IMR-90 (cell line): ENCODE data around the gene SMIM5. TPM values are rescaled to one million over a fixed set of nuclear protein-coding genes. Genes with fewer than 3 reads are reported as not detected.
A peak's percentile ranks its signal among the peaks of the same experiment; 100 is the strongest.

Experiments used
- ATAC-seq: fragments of 200-7000 bp; cut with Tn5 transposase; 2 replicates; pipeline ENCODE4 v1.9.1; 2020; ENCODE audit warnings: low read depth, mild to moderate bottlenecking, moderate library complexity
- BruUV-seq: library from RNA; stranded (reverse); fragments of 400-500 nt; replicated peaks from 2 replicates; lab custom pipeline; 2021; lab: Mats Ljungman, UMichigan
- CTCF ChIA-PET: fragments of 300-600 bp; formaldehyde crosslinking; extraction: SDS; loops from one replicate; lab custom pipeline; 2021; ENCODE audit warnings: antibody characterized with exemption; lab: Yijun Ruan, JAX
- POLR2A ChIA-PET: fragments of 300-600 bp; sonication (Branson Sonifier 250); formaldehyde crosslinking; loops from one replicate; lab custom pipeline; 2022; ENCODE audit warnings: antibody characterized with exemption; ENCODE audit not compliant: unreplicated experiment; lab: Charles Lee
- DNase-seq: peaks from one replicate; pipeline ENCODE4 v3.0.0; 2013
- H2AFZ ChIP-seq: replicated peaks from 2 replicates; pipeline ENCODE3; 2013; ENCODE audit warnings: low read length, mild to moderate bottlenecking; ENCODE audit not compliant: poor library complexity
- H2AK5ac ChIP-seq: 2 replicates; pipeline ENCODE4 v1.6.1; 2013; ENCODE audit warnings: low read depth, low read length, inconsistent platforms
- H2AK9ac ChIP-seq: replicated peaks from 2 replicates; pipeline ENCODE3; 2013; ENCODE audit warnings: mild to moderate bottlenecking, low read depth, low read length, moderate library complexity; ENCODE audit not compliant: poor library complexity
- H2BK120ac ChIP-seq: 2 replicates; pipeline ENCODE4 v1.6.1; 2013; ENCODE audit warnings: low read depth, low read length, inconsistent platforms
- H2BK15ac ChIP-seq: 3 replicates; pipeline ENCODE4 v1.6.1; 2013; ENCODE audit warnings: low read depth, low read length, inconsistent platforms
- H2BK20ac ChIP-seq: 2 replicates; pipeline ENCODE4 v1.6.1; 2013; ENCODE audit warnings: low read depth, mild to moderate bottlenecking, inconsistent platforms, low read length, moderate library complexity
- H2BK5ac ChIP-seq: 2 replicates; pipeline ENCODE4 v1.6.1; 2013; ENCODE audit warnings: mild to moderate bottlenecking, low read depth, low read length, inconsistent platforms; ENCODE audit not compliant: poor library complexity, severe bottlenecking
- H3K14ac ChIP-seq: replicated peaks from 2 replicates; pipeline ENCODE4 v1.6.1; 2013; ENCODE audit warnings: low read depth, low read length, inconsistent platforms
- H3K18ac ChIP-seq: 2 replicates; pipeline ENCODE4 v1.6.1; 2013; ENCODE audit warnings: low read depth, low read length, control low read depth
- H3K23ac ChIP-seq: 2 replicates; pipeline ENCODE4 v1.6.1; 2013; ENCODE audit warnings: low read depth, low read length, inconsistent platforms
- H3K27ac ChIP-seq: 2 replicates; pipeline ENCODE4 v1.5.1; 2013; ENCODE audit warnings: mild to moderate bottlenecking, control low read depth, low read length; ENCODE audit not compliant: insufficient read depth
- H3K27me3 ChIP-seq: 2 replicates; pipeline ENCODE4 v1.6.1; 2013; ENCODE audit warnings: low read length; ENCODE audit not compliant: control insufficient read depth, insufficient read depth
- H3K36me3 ChIP-seq: 2 replicates; pipeline ENCODE4 v1.6.1; 2013; ENCODE audit warnings: low read length, mixed read lengths; ENCODE audit not compliant: control insufficient read depth, insufficient read depth
- H3K4ac ChIP-seq: 2 replicates; pipeline ENCODE4 v1.6.1; 2013; ENCODE audit warnings: low read depth, low read length, inconsistent platforms
- H3K4me1 ChIP-seq: 2 replicates; pipeline ENCODE4 v1.6.1; 2013; ENCODE audit warnings: low read length, mixed read lengths; ENCODE audit not compliant: control insufficient read depth, insufficient read depth
- H3K4me2 ChIP-seq: 2 replicates; pipeline ENCODE4 v1.6.1; 2013; ENCODE audit warnings: low read depth, mild to moderate bottlenecking, control low read depth, low read length, moderate library complexity
- H3K4me3 ChIP-seq: 2 replicates; pipeline ENCODE4 v1.5.1; 2013; ENCODE audit warnings: low read depth, mild to moderate bottlenecking, control low read depth, low read length, moderate library complexity; ENCODE audit not compliant: insufficient read depth
- H3K56ac ChIP-seq: 2 replicates; pipeline ENCODE4 v1.6.1; 2013; ENCODE audit warnings: low read length, inconsistent platforms; ENCODE audit not compliant: insufficient read depth; ENCODE audit errors: extremely low read depth
- H3K79me1 ChIP-seq, 2 experiments: 2 replicates each; pipeline ENCODE4 v1.6.1; 2013; ENCODE audit warnings: low read length in 2 of 2, inconsistent platforms in 1 of 2, low read depth in 1 of 2
- H3K9ac ChIP-seq: 2 replicates; pipeline ENCODE4 v1.6.1; 2013; ENCODE audit warnings: low read depth, low read length, control low read depth
- H3K9me1 ChIP-seq: 2 replicates; pipeline ENCODE4 v1.6.1; 2013; ENCODE audit warnings: low read length, inconsistent platforms; ENCODE audit not compliant: insufficient read depth
- H3K9me3 ChIP-seq: 2 replicates; pipeline ENCODE4 v1.6.1; 2013; ENCODE audit warnings: low read length; ENCODE audit not compliant: control insufficient read depth, insufficient read depth
- H4K20me1 ChIP-seq: 2 replicates; pipeline ENCODE4 v1.6.1; 2013; ENCODE audit warnings: low read length, inconsistent platforms; ENCODE audit not compliant: insufficient read depth
- H4K5ac ChIP-seq: 2 replicates; pipeline ENCODE4 v1.6.1; 2013; ENCODE audit warnings: mild to moderate bottlenecking, low read depth, low read length, control low read depth
- H4K8ac ChIP-seq, 2 experiments: 2 replicates each; pipeline ENCODE4 v1.6.1; 2013; ENCODE audit warnings: low read depth in 2 of 2, low read length in 2 of 2, control low read depth in 1 of 2, inconsistent platforms in 1 of 2
- H4K91ac ChIP-seq: 2 replicates; pipeline ENCODE4 v1.6.1; 2013; ENCODE audit warnings: low read depth, low read length, inconsistent platforms; ENCODE audit not compliant: insufficient read depth
- CHD1 ChIP-seq: IDR thresholded peaks from 2 replicates; pipeline ENCODE4 v1.6.1; 2012; ENCODE audit warnings: low read depth, low read length, improper control_type of control experiment
- CTCF ChIP-seq: conservative IDR thresholded peaks from 2 replicates; pipeline ENCODE4 v1.5.1; 2012; ENCODE audit warnings: mild to moderate bottlenecking, low read depth, low read length, improper control_type of control experiment
- MAFK ChIP-seq: IDR thresholded peaks from 2 replicates; pipeline ENCODE4 v1.6.1; 2012; ENCODE audit warnings: low read depth, low read length, improper control_type of control experiment
- MAZ ChIP-seq: IDR thresholded peaks from 2 replicates; pipeline ENCODE4 v1.6.1; 2012; ENCODE audit warnings: low read depth, mild to moderate bottlenecking, low read length, improper control_type of control experiment, moderate library complexity, borderline replicate concordance
- MXI1 ChIP-seq: IDR thresholded peaks from 2 replicates; pipeline ENCODE4 v1.6.1; 2012; ENCODE audit warnings: low read depth, mild to moderate bottlenecking, low read length, moderate library complexity, borderline replicate concordance
- POLR2A ChIP-seq: IDR thresholded peaks from 2 replicates; pipeline ENCODE4 v1.6.1; 2012; ENCODE audit warnings: mild to moderate bottlenecking, low read depth, low read length
- RAD21 ChIP-seq: IDR thresholded peaks from 2 replicates; pipeline ENCODE4 v1.6.1; 2012; ENCODE audit warnings: low read length, improper control_type of control experiment
- RCOR1 ChIP-seq: IDR thresholded peaks from 2 replicates; pipeline ENCODE4 v1.6.1; 2012; ENCODE audit warnings: mild to moderate bottlenecking, low read length, improper control_type of control experiment; ENCODE audit not compliant: insufficient replicate concordance
- RFX5 ChIP-seq: IDR thresholded peaks from 2 replicates; pipeline ENCODE4 v1.8.0; 2012; ENCODE audit warnings: low read depth, mild to moderate bottlenecking, low read length, moderate library complexity
- SMC3 ChIP-seq: fragments of 150-350 bp; IDR thresholded peaks from 2 replicates; pipeline ENCODE4 v1.6.1; 2016; ENCODE audit warnings: low read depth, mild to moderate bottlenecking, antibody characterized with exemption, low read length, moderate library complexity
- WGBS, 2 experiments: methylation state at CpG; one replicate each; pipeline versions ENCODE4 v1.1.5 to v1.1.7; 2013; ENCODE audit warnings: missing lambda C conversion rate in 2 of 2; ENCODE audit not compliant: insufficient read length in 1 of 2; ENCODE audit errors: extremely low coverage in 2 of 2; 5-methylcytosine and 5-hydroxymethylcytosine counted together
- dilution Hi-C: fragments of 300-500 bp; cut with HindIII; formaldehyde crosslinking; loops from one replicate; pipeline ENCODE4 v1.14.3; 2018; ENCODE audit warnings: low sequenced_read_pairs; ENCODE audit not compliant: unreplicated experiment
- in situ Hi-C: fragments of 300-500 bp; cut with MboI; formaldehyde crosslinking; loops from 3 replicates; pipeline ENCODE4 v1.14.3; 2019; ENCODE audit warnings: low sequenced_read_pairs, inconsistent platforms, mixed read lengths
- intact Hi-C: fragments of 100-400 bp; cut with micrococcal nuclease; formaldehyde crosslinking; loops from 2 replicates; pipeline ENCODE4 v1.10.0; 2022
- polyA plus RNA-seq, 3 experiments: library from polyadenylated mRNA; depleted of rRNA; stranded (reverse); fragments of >200 nt; gene quantifications; 2 replicates each; pipeline ENCODE4 v1.2.3, GENCODE V29; 2012; ENCODE audit warnings: low replicate concordance in 1 of 3
- total RNA-seq: library from RNA; depleted of rRNA; stranded (reverse); fragments of >200 nt; gene quantifications from 2 replicates; pipeline ENCODE4 v1.2.3, GENCODE V29; 2012

SMIM5 gene
- total and polyA plus RNA-seq, 2 of the 4 experiments (the other 2 are of a cell fraction): not detected

- DNase-seq (peak; percentile 23), ATAC-seq (peak; percentile 68)
- no peaks in the 10 kb centered on the region for H3K9me1 ChIP-seq
- no peaks in the 10 kb centered on the region for H3K9me3 ChIP-seq
- dilution Hi-C loops (no loop called here), in situ Hi-C loops (no loop called here), intact Hi-C loops (no loop called here)
- no peak overlapping the region for H3K27ac ChIP-seq
- no peak overlapping the region for H2BK15ac ChIP-seq
- H2BK120ac ChIP-seq: no peak overlapping the region
- no peak overlapping the region for H2BK5ac ChIP-seq
- H3K4me1 ChIP-seq: peaks cover 5% of the 10 kb centered on the region; the same call in 1 of the 2 replicates
- no peak overlapping the region for H4K91ac ChIP-seq
- CTCF ChIA-PET: interaction anchor here (0.6 to 1.9 kb wide), 3 partner anchors 14 to 164 kb away, joined by 3 to 6 read pairs (median 4); partner anchors contain the start of genes SMIM5 and TMEM94
- POLR2A ChIA-PET: no interaction called here
- H2AFZ ChIP-seq: peak overlapping the region; percentile 58
- H3K27me3 ChIP-seq: peaks cover 14% of the 10 kb centered on the region; the same call in 1 of the 2 replicates
- no peak overlapping the region for H2AK5ac ChIP-seq
- H3K23ac ChIP-seq: no peak overlapping the region
- H3K36me3 ChIP-seq: no peaks in the 10 kb centered on the region
- no peak overlapping the region for H3K56ac ChIP-seq
- BruUV-seq: no TSS peak
- H2BK20ac ChIP-seq: no peak overlapping the region
- WGBS, 2 experiments: 70% methylated on average over 14 of the region's 36 CpGs; no CpG with 5 or more reads in 1 of the 2 experiments
- H3K9ac ChIP-seq: no peak overlapping the region
- H3K79me1 ChIP-seq: no peaks in the 10 kb centered on the region
- no peak overlapping the region for H3K4me2 ChIP-seq
- H4K8ac ChIP-seq: no peak overlapping the region
- no peak overlapping the region for H3K4me3 ChIP-seq
- no peak overlapping the region for H2AK9ac ChIP-seq
- H4K20me1 ChIP-seq: no peaks in the 10 kb centered on the region
- H3K4ac ChIP-seq: no peak overlapping the region
- H4K5ac ChIP-seq: no peak overlapping the region
- H3K18ac ChIP-seq: no peak overlapping the region
- H3K14ac ChIP-seq: no peak overlapping the region
- TF ChIP-seq MXI1 (no peak), CTCF (peak; percentile 55), RFX5 (no peak), RCOR1 (no peak), SMC3 (peak; percentile 46), MAFK (no peak), RAD21 (peak; percentile 32), POLR2A (no peak), CHD1 (no peak), MAZ (no peak)
Measured at GRCh38 chr17:75619506-75620431, 13.5 kb upstream of the SMIM5 start.
